HL-60 (cell line): Measurements from ENCODE around the gene GEN1.

Experiments used
- DNase-seq, 2 experiments: peaks; one replicate each; pipeline ENCODE4 v3.0.0-alpha.2; 2010 to 2020; ENCODE audit warnings: low read depth in 1 of 2, low spot score in 1 of 2
- H3K27ac ChIP-seq: fragments of 250-450 bp; sonication (Bioruptor Pico); replicated peaks from 2 replicates; pipeline ENCODE4 v1.5.1; 2020; ENCODE audit warnings: mild to moderate bottlenecking, moderate library complexity
- H3K27me3 ChIP-seq: fragments of 250-450 bp; sonication (Bioruptor Pico); 2 replicates; pipeline ENCODE4 v1.5.1; 2021; ENCODE audit warnings: mild to moderate bottlenecking, moderate library complexity; ENCODE audit not compliant: insufficient read depth, poor library complexity, severe bottlenecking
- H3K4me3 ChIP-seq: replicated peaks from 2 replicates; pipeline ENCODE4 v1.5.1; 2011; ENCODE audit warnings: mild to moderate bottlenecking, control low read depth, low read length; ENCODE audit not compliant: insufficient read depth
- CTCF ChIP-seq: IDR thresholded peaks from one replicate; pipeline ENCODE4 v1.5.1; 2011; ENCODE audit warnings: low read length, control low read depth, inconsistent platforms; ENCODE audit not compliant: insufficient read depth
- GABPA ChIP-seq: IDR thresholded peaks from 2 replicates; pipeline ENCODE4 v1.6.1; 2012; ENCODE audit warnings: low read depth
- POLR2AphosphoS5 ChIP-seq: IDR thresholded peaks from 2 replicates; pipeline ENCODE4 v1.6.1; 2012; ENCODE audit warnings: low read depth
- REST ChIP-seq: IDR thresholded peaks from 2 replicates; pipeline ENCODE4 v1.6.1; 2012; ENCODE audit warnings: low read depth; ENCODE audit not compliant: insufficient replicate concordance
- SPI1 ChIP-seq: IDR thresholded peaks from 2 replicates; pipeline ENCODE4 v1.6.1; 2012; ENCODE audit warnings: low read depth, mild to moderate bottlenecking, borderline replicate concordance

GEN1 gene

GRCh38 chr2:17740203-17740602 is 13.7 kb upstream of the GEN1 start:
- no peak for TF ChIP-seq CTCF
- TF ChIP-seq POLR2AphosphoS5 = no peak
- TF ChIP-seq REST = no peak
- TF ChIP-seq GABPA = no peak
- no peak for TF ChIP-seq SPI1
- no peak for DNase-seq
- no peak overlapping the region for H3K27ac ChIP-seq
- no peaks in the 10 kb centered on the region for H3K27me3 ChIP-seq
- no peak overlapping the region for H3K4me3 ChIP-seq

- H3K4me3 ChIP-seq = no peak overlapping the region
- DNase-seq = no peak
- no peak for TF ChIP-seq GABPA
- TF ChIP-seq SPI1 = no peak
- no peak for TF ChIP-seq CTCF
- no peak for TF ChIP-seq POLR2AphosphoS5
- TF ChIP-seq REST = no peak
- no peak overlapping the region for H3K27ac ChIP-seq
- H3K27me3 ChIP-seq = no peaks in the 10 kb centered on the region
Measured at GRCh38 chr2:17747684-17748452, 6.1 kb upstream of the GEN1 start.

GRCh38 chr2:17748745-17749144 is 5.2 kb upstream of the GEN1 start:
- no peak for TF ChIP-seq SPI1
- TF ChIP-seq REST = no peak
- no peak for TF ChIP-seq POLR2AphosphoS5
- no peak for TF ChIP-seq CTCF
- no peak for TF ChIP-seq GABPA
- Histone ChIP-seq H3K27me3 (no peaks in the 10 kb centered on the region), H3K27ac (no peak overlapping the region), H3K4me3 (no peak overlapping the region)
- no peak for DNase-seq
